Right hindlimb (tissue), 1 donor: ENCODE results near the gene HNRNPUL1.
A peak's percentile ranks its signal among the peaks of the same experiment; 100 is the strongest.
"Not testable (repeated sequence)": the region's sequence is repeated elsewhere in the genome, so short reads cannot be mapped to it uniquely, and the experiment has no call there.

Source experiments
- DNase-seq: peaks from one replicate; pipeline ENCODE4 v3.0.0-alpha.2; 2018

Gene HNRNPUL1

GRCh38 chr19:41263850-41264580, at the start of gene HNRNPUL1:
HNRNPUL1 (plus strand) TSS chr19:41264372; CDS start chr19:41264504, 132 bp downstream.
- peak; percentile 100 for DNase-seq

GRCh38 chr19:41217741-41218140, 46.4 kb upstream of the HNRNPUL1 start:
- no peak for DNase-seq

GRCh38 chr19:41218249-41218614, 45.9 kb upstream of the HNRNPUL1 start:
- DNase-seq = no peak

- peak; percentile 93 for DNase-seq
Observed at GRCh38 chr19:41218615-41219507, 45.3 kb upstream of the HNRNPUL1 start, which contains the start of gene AXL. AXL (plus strand) TSS chr19:41219223; CDS start chr19:41219393, 170 bp downstream.

- DNase-seq = no peak
Observed at GRCh38 chr19:41219924-41220567, 44.1 kb upstream of the HNRNPUL1 start.

GRCh38 chr19:41220811-41221210, 43.4 kb upstream of the HNRNPUL1 start:
- no peak for DNase-seq

GRCh38 chr19:41221514-41222205, 42.5 kb upstream of the HNRNPUL1 start:
- DNase-seq = no peak

GRCh38 chr19:41222240-41222639, 41.9 kb upstream of the HNRNPUL1 start:
- no peak for DNase-seq

GRCh38 chr19:41223431-41224234, 40.5 kb upstream of the HNRNPUL1 start:
- DNase-seq = no peak

GRCh38 chr19:41224632-41225031, 39.5 kb upstream of the HNRNPUL1 start:
- DNase-seq = no peak

- DNase-seq = no peak
Observed at GRCh38 chr19:41225238-41226052, 38.7 kb upstream of the HNRNPUL1 start.

GRCh38 chr19:41226053-41226873, 37.9 kb upstream of the HNRNPUL1 start:
- peak; percentile 89 for DNase-seq

- DNase-seq = no peak
Observed at GRCh38 chr19:41226874-41227390, 37.2 kb upstream of the HNRNPUL1 start.

GRCh38 chr19:41228486-41228885, 35.7 kb upstream of the HNRNPUL1 start:
- no peak for DNase-seq

GRCh38 chr19:41229338-41229737, 34.8 kb upstream of the HNRNPUL1 start:
- DNase-seq = not testable (repeated sequence)

- no peak for DNase-seq
Observed at GRCh38 chr19:41230067-41230857, 33.9 kb upstream of the HNRNPUL1 start.

GRCh38 chr19:41232686-41233085, 31.5 kb upstream of the HNRNPUL1 start:
- DNase-seq = no peak

- no peak for DNase-seq
Observed at GRCh38 chr19:41233748-41234240, 30.4 kb upstream of the HNRNPUL1 start.
